GM21717 (cell line): Measurements from ENCODE around the gene GTSE1.
"Not testable (repeated sequence)": the region's sequence is repeated elsewhere in the genome, so short reads cannot be mapped to it uniquely, and the experiment has no call there.

Experiments
- ATAC-seq: cut with Tn5 transposase; IDR thresholded peaks from one replicate; pipeline ENCODE4 v1.9.1; 2021; ENCODE audit warnings: mild to moderate bottlenecking, moderate library complexity; ENCODE audit not compliant: unreplicated experiment

Gene GTSE1

GRCh38 chr22:46292173-46292572 lies 4.5 kb upstream of the GTSE1 start:
- no peak for ATAC-seq

GRCh38 chr22:46292732-46293131 lies 3.9 kb upstream of the GTSE1 start:
- no peak for ATAC-seq

GRCh38 chr22:46293577-46294260 lies 3.0 kb upstream of the GTSE1 start:
- no peak for ATAC-seq

GRCh38 chr22:46294784-46295183 lies 1.9 kb upstream of the GTSE1 start:
- ATAC-seq = no peak

GRCh38 chr22:46295277-46295971 lies 1.2 kb upstream of the GTSE1 start:
- no peak for ATAC-seq

- ATAC-seq = peak; percentile 12
These were observed 612 bp downstream of the GTSE1 start for GRCh38 chr22:46297151-46297812.

GRCh38 chr22:46299101-46299500 lies 2.4 kb downstream of the GTSE1 start:
- no peak for ATAC-seq

- ATAC-seq = no peak
These were observed 3.8 kb downstream of the GTSE1 start for GRCh38 chr22:46300491-46300890.

- no peak for ATAC-seq
These were observed 6.8 kb downstream of the GTSE1 start for GRCh38 chr22:46303347-46303965.

- ATAC-seq = no peak
These were observed 11.8 kb downstream of the GTSE1 start for GRCh38 chr22:46308283-46308988.

GRCh38 chr22:46309526-46310085 lies 12.9 kb downstream of the GTSE1 start:
- no peak for ATAC-seq

- no peak for ATAC-seq
These were observed 15.4 kb downstream of the GTSE1 start for GRCh38 chr22:46312056-46312455.

- ATAC-seq = not testable (repeated sequence)
These were observed 16.2 kb downstream of the GTSE1 start for GRCh38 chr22:46312848-46313247.

GRCh38 chr22:46315976-46316375 lies 19.3 kb downstream of the GTSE1 start:
- ATAC-seq = no peak

GRCh38 chr22:46317646-46318045 lies 21.0 kb downstream of the GTSE1 start:
- ATAC-seq = no peak

- no peak for ATAC-seq
These were observed 21.9 kb downstream of the GTSE1 start for GRCh38 chr22:46318576-46318975.

- no peak for ATAC-seq
These were observed 22.6 kb downstream of the GTSE1 start for GRCh38 chr22:46319319-46319718.

GRCh38 chr22:46320166-46320710 lies 23.6 kb downstream of the GTSE1 start:
- no peak for ATAC-seq

GRCh38 chr22:46320716-46321386 lies 24.2 kb downstream of the GTSE1 start:
- ATAC-seq = no peak

- ATAC-seq = no peak
These were observed 26.0 kb downstream of the GTSE1 start for GRCh38 chr22:46322711-46323110.
